MG63 (cell line): ENCODE measurements around the gene KRTAP4-5. TPM values are rescaled to one million over a fixed set of nuclear protein-coding genes. Genes with fewer than 3 reads are reported as not detected.

Experiments used
- total RNA-seq: library from RNA; depleted of rRNA; stranded (reverse); fragments of >200 nt; shearing (Covaris generic); gene quantifications from 2 replicates; pipeline ENCODE4 v1.2.3, GENCODE V29; 2014; ENCODE audit warnings: low replicate concordance; rRNA removed

The KRTAP4-5 gene
- total RNA-seq, 1 experiment from 2014 or later, result not detected

Other genes with a start within 250 kb of the KRTAP4-5 start
- gene KRT23, start 212.2 kb downstream of the KRTAP4-5 start, total RNA-seq, result 0.07 TPM in 1 of 2 replicates, not detected in the other
- not detected in 2 replicates for gene KRT39, start 182.9 kb downstream of the KRTAP4-5 start, total RNA-seq
- not detected in 2 replicates for gene KRT40, start 165.5 kb downstream of the KRTAP4-5 start, total RNA-seq
- gene KRTAP3-3, start 155.7 kb downstream of the KRTAP4-5 start, total RNA-seq, result not detected in 2 replicates
- gene KRTAP3-2, start 149.9 kb downstream of the KRTAP4-5 start, total RNA-seq, result not detected in 2 replicates
- not detected in 2 replicates for gene KRTAP3-1, start 140.7 kb downstream of the KRTAP4-5 start, total RNA-seq
- gene KRTAP1-5, start 122.6 kb downstream of the KRTAP4-5 start, total RNA-seq, result 1.2 and 3.2 TPM in 2 replicates
- not detected in 2 replicates for gene KRTAP1-4, start 119.6 kb downstream of the KRTAP4-5 start, total RNA-seq
- gene KRTAP1-3, start 115.0 kb downstream of the KRTAP4-5 start, total RNA-seq, result not detected in 2 replicates
- 0.33 TPM in 1 of 2 replicates, not detected in the other for gene KRTAP1-1, start 108.4 kb downstream of the KRTAP4-5 start, total RNA-seq
- not detected in 2 replicates for gene KRTAP2-1, start 102.5 kb downstream of the KRTAP4-5 start, total RNA-seq
- not detected in 2 replicates for gene KRTAP2-2, start 94.6 kb downstream of the KRTAP4-5 start, total RNA-seq
- gene KRTAP2-3, start 89.7 kb downstream of the KRTAP4-5 start, total RNA-seq, result 0.33 TPM in 1 of 2 replicates, not detected in the other
- not detected in 2 replicates for gene KRTAP2-4, start 83.9 kb downstream of the KRTAP4-5 start, total RNA-seq
- gene KRTAP4-7, start 65.7 kb downstream of the KRTAP4-5 start, total RNA-seq, result not detected in 2 replicates
- not detected in 2 replicates for gene KRTAP4-8, start 51.7 kb downstream of the KRTAP4-5 start, total RNA-seq
- not detected in 2 replicates for gene KRTAP4-16, start 47.6 kb downstream of the KRTAP4-5 start, total RNA-seq
- not detected in 2 replicates for gene KRTAP4-9, start 44.4 kb downstream of the KRTAP4-5 start, total RNA-seq
- not detected in 2 replicates for gene KRTAP4-11, start 31.5 kb downstream of the KRTAP4-5 start, total RNA-seq
- not detected in 2 replicates for gene KRTAP4-12, start 25.6 kb downstream of the KRTAP4-5 start, total RNA-seq
- not detected in 2 replicates for gene KRTAP4-6, start 9.3 kb downstream of the KRTAP4-5 start, total RNA-seq
- not detected in 2 replicates for gene KRTAP4-4, start 10.9 kb upstream of the KRTAP4-5 start, total RNA-seq
- gene KRTAP4-3, start 18.4 kb upstream of the KRTAP4-5 start, total RNA-seq, result not detected in 2 replicates
- gene KRTAP4-2, start 28.4 kb upstream of the KRTAP4-5 start, total RNA-seq, result not detected in 2 replicates
- not detected in 2 replicates for gene KRTAP4-1, start 35.1 kb upstream of the KRTAP4-5 start, total RNA-seq
- not detected in 2 replicates for gene KRTAP9-1, start 40.1 kb upstream of the KRTAP4-5 start, total RNA-seq
- not detected in 2 replicates for gene KRTAP9-2, start 76.8 kb upstream of the KRTAP4-5 start, total RNA-seq
- not detected in 2 replicates for gene KRTAP9-3, start 82.6 kb upstream of the KRTAP4-5 start, total RNA-seq
- not detected in 2 replicates for gene KRTAP9-8, start 88.2 kb upstream of the KRTAP4-5 start, total RNA-seq
- gene KRTAP9-4, start 99.9 kb upstream of the KRTAP4-5 start, total RNA-seq, result not detected in 2 replicates
- gene KRTAP9-9, start 105.6 kb upstream of the KRTAP4-5 start, total RNA-seq, result not detected in 2 replicates
- not detected in 2 replicates for gene KRTAP9-6, start 115.6 kb upstream of the KRTAP4-5 start, total RNA-seq
- not detected in 2 replicates for gene KRTAP9-7, start 125.9 kb upstream of the KRTAP4-5 start, total RNA-seq
- not detected in 2 replicates for gene KRTAP29-1, start 153.0 kb upstream of the KRTAP4-5 start, total RNA-seq
- gene KRTAP16-1, start 159.5 kb upstream of the KRTAP4-5 start, total RNA-seq, result not detected in 2 replicates
- not detected in 2 replicates for gene KRTAP17-1, start 165.9 kb upstream of the KRTAP4-5 start, total RNA-seq
- not detected in 2 replicates for gene KRT33A, start 201.0 kb upstream of the KRTAP4-5 start, total RNA-seq
- gene KRT33B, start 220.0 kb upstream of the KRTAP4-5 start, total RNA-seq, result 0.17 and 2.0 TPM in 2 replicates
- gene KRT34, start 232.5 kb upstream of the KRTAP4-5 start, total RNA-seq, result 0.49 TPM in 1 of 2 replicates, not detected in the other
- gene KRT31, start 247.8 kb upstream of the KRTAP4-5 start, total RNA-seq, result not detected in 2 replicates